WTC11 (cell line): Measurements from ENCODE around the gene ISLR.

Experiments used
- CTCF ChIP-seq: fragments of 200-600 bp; IDR thresholded peaks from 2 replicates; pipeline ENCODE4 v1.8.0; 2022; ENCODE audit warnings: antibody characterized with exemption
- E2F1 ChIP-seq: sonication (generic); formaldehyde crosslinking; IDR thresholded peaks from 2 replicates; pipeline ENCODE4 v1.8.0; 2022; ENCODE audit warnings: mild to moderate bottlenecking, missing genetic modification reagents
- EMX1 ChIP-seq: fragments of 250-450 bp; sonication (Bioruptor Pico); IDR thresholded peaks from 2 replicates; pipeline ENCODE4 v1.8.0; 2021; ENCODE audit warnings: mild to moderate bottlenecking
- SP1 ChIP-seq: sonication (generic); formaldehyde crosslinking; conservative IDR thresholded peaks from 2 replicates; pipeline ENCODE4 v1.8.1; 2022; ENCODE audit warnings: missing genetic modification reagents
- TEAD4 ChIP-seq: sonication (generic); formaldehyde crosslinking; IDR thresholded peaks from 2 replicates; pipeline ENCODE4 v1.8.0; 2022; ENCODE audit warnings: mild to moderate bottlenecking, missing genetic modification reagents
- USF2 ChIP-seq: sonication (generic); formaldehyde crosslinking; IDR thresholded peaks from 2 replicates; pipeline ENCODE4 v1.8.1; 2023; ENCODE audit warnings: mild to moderate bottlenecking, missing genetic modification reagents, moderate library complexity
- ZNF219 ChIP-seq: sonication (generic); formaldehyde crosslinking; IDR thresholded peaks from 2 replicates; pipeline ENCODE4 v1.8.0; 2023; ENCODE audit warnings: missing genetic modification reagents, mild to moderate bottlenecking, borderline replicate concordance
- ZNF232 ChIP-seq: sonication (generic); formaldehyde crosslinking; IDR thresholded peaks from 2 replicates; pipeline ENCODE4 v1.8.0; 2022; ENCODE audit warnings: mild to moderate bottlenecking, missing genetic modification reagents
- TF ChIP-seq, protein P1 (sequence below): sonication (generic); formaldehyde crosslinking; IDR thresholded peaks from 2 replicates; pipeline ENCODE4 v1.8.0; 2022; ENCODE audit warnings: missing genetic modification reagents
- TF ChIP-seq, protein P2 (sequence below): sonication (generic); formaldehyde crosslinking; IDR thresholded peaks from 2 replicates; pipeline ENCODE4 v1.8.1; 2022; ENCODE audit warnings: low read depth, mild to moderate bottlenecking, moderate library complexity, missing genetic modification reagents, borderline replicate concordance
- TF ChIP-seq, protein P3 (sequence below): sonication (generic); formaldehyde crosslinking; IDR thresholded peaks from 2 replicates; pipeline ENCODE4 v1.8.1; 2023; ENCODE audit warnings: mild to moderate bottlenecking, moderate library complexity, missing genetic modification reagents
- TF ChIP-seq, protein P4 (sequence below): sonication (generic); formaldehyde crosslinking; IDR thresholded peaks from 2 replicates; pipeline ENCODE4 v1.8.1; 2022; ENCODE audit warnings: low read depth, missing genetic modification reagents, borderline replicate concordance
- TF ChIP-seq, protein P5 (sequence below): sonication (generic); formaldehyde crosslinking; conservative IDR thresholded peaks from 2 replicates; pipeline ENCODE4 v1.8.1; 2023; ENCODE audit warnings: mild to moderate bottlenecking, low read depth, missing genetic modification reagents, moderate library complexity

- no peak for TF ChIP-seq ZNF219
- TF ChIP-seq, protein P1, sequence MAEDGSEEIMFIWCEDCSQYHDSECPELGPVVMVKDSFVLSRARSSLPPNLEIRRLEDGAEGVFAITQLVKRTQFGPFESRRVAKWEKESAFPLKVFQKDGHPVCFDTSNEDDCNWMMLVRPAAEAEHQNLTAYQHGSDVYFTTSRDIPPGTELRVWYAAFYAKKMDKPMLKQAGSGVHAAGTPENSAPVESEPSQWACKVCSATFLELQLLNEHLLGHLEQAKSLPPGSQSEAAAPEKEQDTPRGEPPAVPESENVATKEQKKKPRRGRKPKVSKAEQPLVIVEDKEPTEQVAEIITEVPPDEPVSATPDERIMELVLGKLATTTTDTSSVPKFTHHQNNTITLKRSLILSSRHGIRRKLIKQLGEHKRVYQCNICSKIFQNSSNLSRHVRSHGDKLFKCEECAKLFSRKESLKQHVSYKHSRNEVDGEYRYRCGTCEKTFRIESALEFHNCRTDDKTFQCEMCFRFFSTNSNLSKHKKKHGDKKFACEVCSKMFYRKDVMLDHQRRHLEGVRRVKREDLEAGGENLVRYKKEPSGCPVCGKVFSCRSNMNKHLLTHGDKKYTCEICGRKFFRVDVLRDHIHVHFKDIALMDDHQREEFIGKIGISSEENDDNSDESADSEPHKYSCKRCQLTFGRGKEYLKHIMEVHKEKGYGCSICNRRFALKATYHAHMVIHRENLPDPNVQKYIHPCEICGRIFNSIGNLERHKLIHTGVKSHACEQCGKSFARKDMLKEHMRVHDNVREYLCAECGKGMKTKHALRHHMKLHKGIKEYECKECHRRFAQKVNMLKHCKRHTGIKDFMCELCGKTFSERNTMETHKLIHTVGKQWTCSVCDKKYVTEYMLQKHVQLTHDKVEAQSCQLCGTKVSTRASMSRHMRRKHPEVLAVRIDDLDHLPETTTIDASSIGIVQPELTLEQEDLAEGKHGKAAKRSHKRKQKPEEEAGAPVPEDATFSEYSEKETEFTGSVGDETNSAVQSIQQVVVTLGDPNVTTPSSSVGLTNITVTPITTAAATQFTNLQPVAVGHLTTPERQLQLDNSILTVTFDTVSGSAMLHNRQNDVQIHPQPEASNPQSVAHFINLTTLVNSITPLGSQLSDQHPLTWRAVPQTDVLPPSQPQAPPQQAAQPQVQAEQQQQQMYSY (CRISPR knock-in tag), result no peak
- TF ChIP-seq CTCF, result no peak
- no peak for TF ChIP-seq E2F1 (CRISPR knock-in tag)
- TF ChIP-seq, protein P2, sequence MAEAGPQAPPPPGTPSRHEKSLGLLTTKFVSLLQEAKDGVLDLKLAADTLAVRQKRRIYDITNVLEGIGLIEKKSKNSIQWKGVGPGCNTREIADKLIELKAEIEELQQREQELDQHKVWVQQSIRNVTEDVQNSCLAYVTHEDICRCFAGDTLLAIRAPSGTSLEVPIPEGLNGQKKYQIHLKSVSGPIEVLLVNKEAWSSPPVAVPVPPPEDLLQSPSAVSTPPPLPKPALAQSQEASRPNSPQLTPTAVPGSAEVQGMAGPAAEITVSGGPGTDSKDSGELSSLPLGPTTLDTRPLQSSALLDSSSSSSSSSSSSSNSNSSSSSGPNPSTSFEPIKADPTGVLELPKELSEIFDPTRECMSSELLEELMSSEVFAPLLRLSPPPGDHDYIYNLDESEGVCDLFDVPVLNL (CRISPR knock-in tag), result no peak
- TF ChIP-seq, protein P3, sequence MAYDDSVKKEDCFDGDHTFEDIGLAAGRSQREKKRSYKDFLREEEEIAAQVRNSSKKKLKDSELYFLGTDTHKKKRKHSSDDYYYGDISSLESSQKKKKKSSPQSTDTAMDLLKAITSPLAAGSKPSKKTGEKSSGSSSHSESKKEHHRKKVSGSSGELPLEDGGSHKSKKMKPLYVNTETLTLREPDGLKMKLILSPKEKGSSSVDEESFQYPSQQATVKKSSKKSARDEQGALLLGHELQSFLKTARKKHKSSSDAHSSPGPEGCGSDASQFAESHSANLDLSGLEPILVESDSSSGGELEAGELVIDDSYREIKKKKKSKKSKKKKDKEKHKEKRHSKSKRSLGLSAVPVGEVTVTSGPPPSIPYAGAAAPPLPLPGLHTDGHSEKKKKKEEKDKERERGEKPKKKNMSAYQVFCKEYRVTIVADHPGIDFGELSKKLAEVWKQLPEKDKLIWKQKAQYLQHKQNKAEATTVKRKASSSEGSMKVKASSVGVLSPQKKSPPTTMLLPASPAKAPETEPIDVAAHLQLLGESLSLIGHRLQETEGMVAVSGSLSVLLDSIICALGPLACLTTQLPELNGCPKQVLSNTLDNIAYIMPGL (CRISPR knock-in tag), result no peak
- TF ChIP-seq SP1 (CRISPR knock-in tag), result no peak
- TF ChIP-seq TEAD4 (CRISPR knock-in tag), result no peak
- no peak for TF ChIP-seq ZNF232 (CRISPR knock-in tag)
- TF ChIP-seq, protein P4, sequence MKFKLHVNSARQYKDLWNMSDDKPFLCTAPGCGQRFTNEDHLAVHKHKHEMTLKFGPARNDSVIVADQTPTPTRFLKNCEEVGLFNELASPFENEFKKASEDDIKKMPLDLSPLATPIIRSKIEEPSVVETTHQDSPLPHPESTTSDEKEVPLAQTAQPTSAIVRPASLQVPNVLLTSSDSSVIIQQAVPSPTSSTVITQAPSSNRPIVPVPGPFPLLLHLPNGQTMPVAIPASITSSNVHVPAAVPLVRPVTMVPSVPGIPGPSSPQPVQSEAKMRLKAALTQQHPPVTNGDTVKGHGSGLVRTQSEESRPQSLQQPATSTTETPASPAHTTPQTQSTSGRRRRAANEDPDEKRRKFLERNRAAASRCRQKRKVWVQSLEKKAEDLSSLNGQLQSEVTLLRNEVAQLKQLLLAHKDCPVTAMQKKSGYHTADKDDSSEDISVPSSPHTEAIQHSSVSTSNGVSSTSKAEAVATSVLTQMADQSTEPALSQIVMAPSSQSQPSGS (CRISPR knock-in tag), result no peak
- no peak for TF ChIP-seq USF2 (CRISPR knock-in tag)
- TF ChIP-seq EMX1 (CRISPR knock-in tag), result no peak
- TF ChIP-seq, protein P5, sequence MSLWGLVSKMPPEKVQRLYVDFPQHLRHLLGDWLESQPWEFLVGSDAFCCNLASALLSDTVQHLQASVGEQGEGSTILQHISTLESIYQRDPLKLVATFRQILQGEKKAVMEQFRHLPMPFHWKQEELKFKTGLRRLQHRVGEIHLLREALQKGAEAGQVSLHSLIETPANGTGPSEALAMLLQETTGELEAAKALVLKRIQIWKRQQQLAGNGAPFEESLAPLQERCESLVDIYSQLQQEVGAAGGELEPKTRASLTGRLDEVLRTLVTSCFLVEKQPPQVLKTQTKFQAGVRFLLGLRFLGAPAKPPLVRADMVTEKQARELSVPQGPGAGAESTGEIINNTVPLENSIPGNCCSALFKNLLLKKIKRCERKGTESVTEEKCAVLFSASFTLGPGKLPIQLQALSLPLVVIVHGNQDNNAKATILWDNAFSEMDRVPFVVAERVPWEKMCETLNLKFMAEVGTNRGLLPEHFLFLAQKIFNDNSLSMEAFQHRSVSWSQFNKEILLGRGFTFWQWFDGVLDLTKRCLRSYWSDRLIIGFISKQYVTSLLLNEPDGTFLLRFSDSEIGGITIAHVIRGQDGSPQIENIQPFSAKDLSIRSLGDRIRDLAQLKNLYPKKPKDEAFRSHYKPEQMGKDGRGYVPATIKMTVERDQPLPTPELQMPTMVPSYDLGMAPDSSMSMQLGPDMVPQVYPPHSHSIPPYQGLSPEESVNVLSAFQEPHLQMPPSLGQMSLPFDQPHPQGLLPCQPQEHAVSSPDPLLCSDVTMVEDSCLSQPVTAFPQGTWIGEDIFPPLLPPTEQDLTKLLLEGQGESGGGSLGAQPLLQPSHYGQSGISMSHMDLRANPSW (CRISPR knock-in tag), result no peak
Observed at GRCh38 chr15:74172701-74173379, 670 bp upstream of the ISLR start.
